Neural cell (in vitro differentiated cells): ENCODE measurements around the gene TMEM247. TPM values are rescaled to one million over a fixed set of nuclear protein-coding genes. Genes with fewer than 3 reads are reported as not detected.

Source experiments
- H2AFZ ChIP-seq: fragments of 200-600, 300-800 bp; sonication (generic), shearing (Covaris generic); 2 replicates; pipeline ENCODE4 v1.6.0; 2014; ENCODE audit warnings: low read depth, mild to moderate bottlenecking, antibody characterized with exemption, low read length, moderate library complexity
- H3F3A ChIP-seq: fragments of 200-600 bp; shearing (Covaris generic); 2 replicates; pipeline ENCODE4 v1.6.1; 2016; ENCODE audit warnings: mild to moderate bottlenecking, moderate library complexity, mixed read lengths, antibody characterized with exemption, low read length; ENCODE audit not compliant: insufficient read depth, poor library complexity, severe bottlenecking
- H3K27ac ChIP-seq: fragments of 200-600, 300-800 bp; sonication (generic), shearing (Covaris generic); 2 replicates; pipeline ENCODE4 v1.5.1; 2014; ENCODE audit warnings: mild to moderate bottlenecking, low read length, moderate library complexity
- H3K27me3 ChIP-seq: fragments of 300-800, 200-600 bp; sonication (generic), shearing (Covaris generic); 2 replicates; pipeline ENCODE4 v1.6.0; 2014; ENCODE audit warnings: mild to moderate bottlenecking, low read depth, low read length, moderate library complexity; ENCODE audit not compliant: insufficient read depth
- H3K36me3 ChIP-seq: fragments of 300-800, 200-600 bp; sonication (generic), shearing (Covaris generic); 2 replicates; pipeline ENCODE4 v1.5.1; 2014; ENCODE audit warnings: mild to moderate bottlenecking, antibody characterized with exemption, low read length, moderate library complexity; ENCODE audit not compliant: insufficient read depth
- H3K4me2 ChIP-seq: fragments of 300-800, 200-600 bp; sonication (generic), shearing (Covaris generic); 2 replicates; pipeline ENCODE4 v1.6.0; 2014; ENCODE audit warnings: mild to moderate bottlenecking, low read length
- H3K4me3 ChIP-seq: fragments of 300-800, 200-600 bp; sonication (generic), shearing (Covaris generic); 2 replicates; pipeline ENCODE4 v1.5.1; 2014; ENCODE audit warnings: mild to moderate bottlenecking, low read length, moderate library complexity
- H3K79me2 ChIP-seq: fragments of 200-600 bp; shearing (Covaris generic); replicated peaks from 2 replicates; pipeline ENCODE4 v1.6.0; 2014; ENCODE audit warnings: mild to moderate bottlenecking, low read length, moderate library complexity; ENCODE audit not compliant: insufficient read depth
- H3K9ac ChIP-seq: fragments of 300-800, 200-600 bp; sonication (generic), shearing (Covaris generic); 2 replicates; pipeline ENCODE4 v1.6.1; 2016; ENCODE audit warnings: mild to moderate bottlenecking, low read length, mixed read lengths
- H3K9me2 ChIP-seq: fragments of 200-600 bp; shearing (Covaris generic); 2 replicates; pipeline ENCODE4 v1.6.1; 2016; ENCODE audit warnings: mild to moderate bottlenecking, low read length, mixed read lengths; ENCODE audit not compliant: insufficient read depth
- H3K9me3 ChIP-seq: fragments of 200-600, 300-800 bp; sonication (generic), shearing (Covaris generic); 2 replicates; pipeline ENCODE4 v1.6.1; 2016; ENCODE audit warnings: mild to moderate bottlenecking, mixed run types, low read length, moderate library complexity, mixed read lengths
- H4K20me1 ChIP-seq: fragments of 200-600 bp; shearing (Covaris generic); 2 replicates; pipeline ENCODE4 v1.6.1; 2016; ENCODE audit warnings: mild to moderate bottlenecking, mixed run types; ENCODE audit not compliant: insufficient read depth
- EP300 ChIP-seq: fragments of 450-650 bp; conservative IDR thresholded peaks from 2 replicates; pipeline ENCODE4 v1.6.1; 2014; ENCODE audit warnings: antibody characterized with exemption, mild to moderate bottlenecking, moderate library complexity; ENCODE audit not compliant: poor library complexity, severe bottlenecking
- EZH2 ChIP-seq: fragments of 200-600, 300-800 bp; shearing (Covaris generic), sonication (generic); IDR thresholded peaks from 2 replicates; pipeline ENCODE4 v1.6.1; 2014; ENCODE audit warnings: antibody characterized with exemption, low read length, borderline replicate concordance, mild to moderate bottlenecking; ENCODE audit not compliant: insufficient read depth, poor library complexity, severe bottlenecking
- MXI1 ChIP-seq: fragments of 450-650 bp; conservative IDR thresholded peaks from 2 replicates; pipeline ENCODE4 v1.6.1; 2014; ENCODE audit warnings: antibody characterized with exemption, mild to moderate bottlenecking; ENCODE audit not compliant: poor library complexity, severe bottlenecking
- POLR2AphosphoS5 ChIP-seq: IDR thresholded peaks from 2 replicates; pipeline ENCODE4 v1.6.1; 2012
- RAD21 ChIP-seq: fragments of 450-650 bp; conservative IDR thresholded peaks from 2 replicates; pipeline ENCODE4 v1.6.1; 2014; ENCODE audit warnings: antibody characterized with exemption, mild to moderate bottlenecking, moderate library complexity
- SMC3 ChIP-seq: fragments of 450-650 bp; conservative IDR thresholded peaks from 2 replicates; pipeline ENCODE4 v1.6.1; 2014; ENCODE audit warnings: antibody characterized with exemption, mild to moderate bottlenecking, moderate library complexity; ENCODE audit not compliant: poor library complexity
- TAF1 ChIP-seq: IDR thresholded peaks from 2 replicates; pipeline ENCODE4 v1.6.1; 2012; ENCODE audit warnings: low read depth
- polyA plus RNA-seq: library from polyadenylated mRNA; depleted of rRNA; stranded (reverse); fragments of >200 nt; gene quantifications from 2 replicates; pipeline ENCODE4 v1.2.3, GENCODE V29; 2014
- TF ChIP-seq, protein P1 (sequence below): fragments of 450-650 bp; IDR thresholded peaks from 2 replicates; pipeline ENCODE4 v1.5.1; 2014; ENCODE audit warnings: antibody characterized with exemption, mild to moderate bottlenecking, moderate library complexity; ENCODE audit not compliant: poor library complexity, severe bottlenecking
- TF ChIP-seq, protein P2 (sequence below): IDR thresholded peaks from 2 replicates; pipeline ENCODE4 v1.6.1; 2012; ENCODE audit warnings: borderline replicate concordance

TMEM247 gene
- polyA plus RNA-seq, 1 donor from 2014 or later, result not detected

DNA sequence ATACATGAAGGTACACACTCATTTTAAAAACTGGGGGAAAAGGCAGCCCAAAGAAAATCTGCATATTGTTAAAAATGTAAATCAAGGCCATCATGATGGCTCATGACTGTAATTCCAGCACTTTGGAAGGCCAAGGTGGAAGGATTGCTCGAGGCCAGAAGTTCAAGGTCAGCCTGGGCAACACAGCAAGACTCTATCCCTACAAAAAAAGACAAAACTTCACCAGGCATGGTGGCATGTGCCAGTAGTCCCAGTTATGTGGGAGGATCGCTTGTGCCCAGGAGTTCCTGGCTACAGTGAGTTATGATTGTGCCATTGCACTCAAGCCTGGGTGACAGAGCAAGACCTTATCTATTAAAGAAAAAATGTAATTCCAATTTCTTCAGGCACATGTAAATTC is 34.6 kb upstream of the TMEM247 start:
- Histone ChIP-seq H3K36me3 (no peaks in the 10 kb centered on the region), H3K79me2 (no peaks in the 10 kb centered on the region)

DNA sequence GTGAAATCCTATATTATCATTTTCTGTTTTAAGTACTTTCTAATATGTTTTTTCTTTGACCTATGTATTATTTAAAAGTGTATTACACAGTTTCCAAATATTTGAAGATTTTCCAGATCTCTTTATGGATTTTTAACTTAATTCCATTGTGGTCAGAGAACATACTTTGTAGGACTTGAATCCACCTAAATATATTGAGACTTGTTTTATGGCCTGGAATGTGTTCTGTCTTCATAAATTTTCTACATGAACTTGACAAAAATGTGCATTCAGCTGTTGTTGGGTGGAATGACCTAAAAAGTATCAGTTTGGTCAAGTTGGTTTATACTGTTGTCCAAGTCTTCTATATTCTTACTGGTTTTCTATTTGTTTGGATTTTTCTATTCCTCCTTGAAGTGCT is 33.8 kb upstream of the TMEM247 start:
- H3K4me2 ChIP-seq, result no peak overlapping the region
- no peaks in the 10 kb centered on the region for H3F3A ChIP-seq
- no peaks in the 10 kb centered on the region for H3K79me2 ChIP-seq
- H3K27me3 ChIP-seq, result no peaks in the 10 kb centered on the region
- no peak overlapping the region for H3K9ac ChIP-seq
- no peaks in the 10 kb centered on the region for H4K20me1 ChIP-seq
- TF ChIP-seq RAD21, result no peak
- no peaks in the 10 kb centered on the region for H3K9me2 ChIP-seq
- no peak overlapping the region for H2AFZ ChIP-seq
- no peaks in the 10 kb centered on the region for H3K36me3 ChIP-seq
- H3K27ac ChIP-seq, result no peak overlapping the region
- H3K4me3 ChIP-seq, result no peak overlapping the region
- H3K9me3 ChIP-seq, result no peaks in the 10 kb centered on the region

More for the DNA sequence above, 34.6 kb upstream of the TMEM247 start:
- no peak overlapping the region for H2AFZ ChIP-seq
- H3K27ac ChIP-seq, result no peak overlapping the region
- TF ChIP-seq SMC3 (no peak), EP300 (no peak), RAD21 (no peak), TAF1 (no peak), POLR2AphosphoS5 (no peak), MXI1 (no peak), EZH2 (no peak)
- TF ChIP-seq, protein P1, sequence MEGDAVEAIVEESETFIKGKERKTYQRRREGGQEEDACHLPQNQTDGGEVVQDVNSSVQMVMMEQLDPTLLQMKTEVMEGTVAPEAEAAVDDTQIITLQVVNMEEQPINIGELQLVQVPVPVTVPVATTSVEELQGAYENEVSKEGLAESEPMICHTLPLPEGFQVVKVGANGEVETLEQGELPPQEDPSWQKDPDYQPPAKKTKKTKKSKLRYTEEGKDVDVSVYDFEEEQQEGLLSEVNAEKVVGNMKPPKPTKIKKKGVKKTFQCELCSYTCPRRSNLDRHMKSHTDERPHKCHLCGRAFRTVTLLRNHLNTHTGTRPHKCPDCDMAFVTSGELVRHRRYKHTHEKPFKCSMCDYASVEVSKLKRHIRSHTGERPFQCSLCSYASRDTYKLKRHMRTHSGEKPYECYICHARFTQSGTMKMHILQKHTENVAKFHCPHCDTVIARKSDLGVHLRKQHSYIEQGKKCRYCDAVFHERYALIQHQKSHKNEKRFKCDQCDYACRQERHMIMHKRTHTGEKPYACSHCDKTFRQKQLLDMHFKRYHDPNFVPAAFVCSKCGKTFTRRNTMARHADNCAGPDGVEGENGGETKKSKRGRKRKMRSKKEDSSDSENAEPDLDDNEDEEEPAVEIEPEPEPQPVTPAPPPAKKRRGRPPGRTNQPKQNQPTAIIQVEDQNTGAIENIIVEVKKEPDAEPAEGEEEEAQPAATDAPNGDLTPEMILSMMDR, result no peak
- TF ChIP-seq, protein P2, sequence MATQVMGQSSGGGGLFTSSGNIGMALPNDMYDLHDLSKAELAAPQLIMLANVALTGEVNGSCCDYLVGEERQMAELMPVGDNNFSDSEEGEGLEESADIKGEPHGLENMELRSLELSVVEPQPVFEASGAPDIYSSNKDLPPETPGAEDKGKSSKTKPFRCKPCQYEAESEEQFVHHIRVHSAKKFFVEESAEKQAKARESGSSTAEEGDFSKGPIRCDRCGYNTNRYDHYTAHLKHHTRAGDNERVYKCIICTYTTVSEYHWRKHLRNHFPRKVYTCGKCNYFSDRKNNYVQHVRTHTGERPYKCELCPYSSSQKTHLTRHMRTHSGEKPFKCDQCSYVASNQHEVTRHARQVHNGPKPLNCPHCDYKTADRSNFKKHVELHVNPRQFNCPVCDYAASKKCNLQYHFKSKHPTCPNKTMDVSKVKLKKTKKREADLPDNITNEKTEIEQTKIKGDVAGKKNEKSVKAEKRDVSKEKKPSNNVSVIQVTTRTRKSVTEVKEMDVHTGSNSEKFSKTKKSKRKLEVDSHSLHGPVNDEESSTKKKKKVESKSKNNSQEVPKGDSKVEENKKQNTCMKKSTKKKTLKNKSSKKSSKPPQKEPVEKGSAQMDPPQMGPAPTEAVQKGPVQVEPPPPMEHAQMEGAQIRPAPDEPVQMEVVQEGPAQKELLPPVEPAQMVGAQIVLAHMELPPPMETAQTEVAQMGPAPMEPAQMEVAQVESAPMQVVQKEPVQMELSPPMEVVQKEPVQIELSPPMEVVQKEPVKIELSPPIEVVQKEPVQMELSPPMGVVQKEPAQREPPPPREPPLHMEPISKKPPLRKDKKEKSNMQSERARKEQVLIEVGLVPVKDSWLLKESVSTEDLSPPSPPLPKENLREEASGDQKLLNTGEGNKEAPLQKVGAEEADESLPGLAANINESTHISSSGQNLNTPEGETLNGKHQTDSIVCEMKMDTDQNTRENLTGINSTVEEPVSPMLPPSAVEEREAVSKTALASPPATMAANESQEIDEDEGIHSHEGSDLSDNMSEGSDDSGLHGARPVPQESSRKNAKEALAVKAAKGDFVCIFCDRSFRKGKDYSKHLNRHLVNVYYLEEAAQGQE, result no peak
- H3F3A ChIP-seq, result no peaks in the 10 kb centered on the region
- H4K20me1 ChIP-seq, result no peaks in the 10 kb centered on the region
- H3K9me3 ChIP-seq, result no peaks in the 10 kb centered on the region
- H3K9me2 ChIP-seq, result no peaks in the 10 kb centered on the region
- no peak overlapping the region for H3K4me2 ChIP-seq
- H3K27me3 ChIP-seq, result no peaks in the 10 kb centered on the region
- H3K9ac ChIP-seq, result no peak overlapping the region
- H3K4me3 ChIP-seq, result no peak overlapping the region
